Hepatic stellate cell (primary cell): ENCODE data around the gene TTN.
A peak's percentile ranks its signal among the peaks of the same experiment; 100 is the strongest.

Experiments used
- DNase-seq: peaks from one replicate; pipeline ENCODE4 v3.0.0; 2011; ENCODE audit warnings: low spot score

Gene TTN

GRCh38 chr2:178484245-178485041, 322.8 kb downstream of the TTN start:
- no peak for DNase-seq

- no peak for DNase-seq
These were observed 324.8 kb downstream of the TTN start for GRCh38 chr2:178482437-178482836.

DNA sequence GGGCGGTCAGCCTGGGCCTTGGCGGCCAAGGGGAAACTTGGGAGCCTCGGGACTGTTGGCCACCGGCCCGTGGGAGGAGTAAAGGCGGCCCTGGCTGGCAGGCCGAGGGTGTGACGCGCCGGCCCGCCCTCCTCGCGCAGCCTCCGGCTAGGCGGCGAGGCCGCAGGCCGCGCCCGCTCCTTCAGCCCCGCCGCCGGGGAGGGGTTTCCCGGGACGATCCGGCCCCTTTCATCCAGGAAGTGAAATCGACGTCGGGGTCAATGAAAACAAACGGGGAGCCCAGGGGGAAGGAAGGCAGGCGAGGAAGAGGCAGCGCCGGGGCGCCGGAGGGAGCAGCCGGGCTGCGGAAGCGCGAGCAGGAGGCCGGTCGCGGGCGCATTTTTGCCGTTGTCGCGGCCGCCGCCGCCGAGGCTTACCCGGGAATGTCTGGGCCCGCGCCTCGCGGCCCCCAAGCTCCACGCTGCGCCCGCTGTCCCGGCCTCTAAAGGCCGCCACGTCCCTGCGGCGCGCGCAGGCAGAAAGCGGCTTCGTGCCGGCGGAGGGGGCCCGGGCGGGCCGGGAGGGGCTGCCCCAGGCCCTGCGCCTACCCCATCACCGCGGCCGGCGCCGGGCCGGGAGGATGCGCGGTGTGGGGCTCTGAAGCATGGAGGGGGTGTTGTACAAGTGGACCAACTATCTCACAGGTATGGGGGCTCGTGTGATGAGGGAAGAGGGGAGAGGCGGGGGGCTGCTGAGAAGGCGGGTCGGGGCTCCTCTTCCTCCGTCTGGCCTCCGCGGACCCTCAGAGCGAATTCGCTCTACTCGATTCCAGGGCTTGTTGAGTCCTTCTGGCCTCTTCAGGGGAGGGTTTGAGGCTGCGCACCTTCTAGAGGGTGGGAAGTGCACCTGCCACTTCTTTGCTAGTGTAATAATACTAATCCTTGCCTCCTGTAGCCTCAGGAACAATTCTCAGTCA, 326.7 kb downstream of the TTN start, which contains the start of gene PLEKHA3:
Gene PLEKHA3, plus strand, starts transcription at position 231 of the 955 bp plus-strand sequence. Its CDS starts 413 bp downstream, at position 644.
- peak; percentile 94 for DNase-seq

- no peak for DNase-seq
These were observed 327.4 kb downstream of the TTN start for GRCh38 chr2:178479758-178480226.

GRCh38 chr2:178479275-178479616, 328.0 kb downstream of the TTN start:
- no peak for DNase-seq

DNA sequence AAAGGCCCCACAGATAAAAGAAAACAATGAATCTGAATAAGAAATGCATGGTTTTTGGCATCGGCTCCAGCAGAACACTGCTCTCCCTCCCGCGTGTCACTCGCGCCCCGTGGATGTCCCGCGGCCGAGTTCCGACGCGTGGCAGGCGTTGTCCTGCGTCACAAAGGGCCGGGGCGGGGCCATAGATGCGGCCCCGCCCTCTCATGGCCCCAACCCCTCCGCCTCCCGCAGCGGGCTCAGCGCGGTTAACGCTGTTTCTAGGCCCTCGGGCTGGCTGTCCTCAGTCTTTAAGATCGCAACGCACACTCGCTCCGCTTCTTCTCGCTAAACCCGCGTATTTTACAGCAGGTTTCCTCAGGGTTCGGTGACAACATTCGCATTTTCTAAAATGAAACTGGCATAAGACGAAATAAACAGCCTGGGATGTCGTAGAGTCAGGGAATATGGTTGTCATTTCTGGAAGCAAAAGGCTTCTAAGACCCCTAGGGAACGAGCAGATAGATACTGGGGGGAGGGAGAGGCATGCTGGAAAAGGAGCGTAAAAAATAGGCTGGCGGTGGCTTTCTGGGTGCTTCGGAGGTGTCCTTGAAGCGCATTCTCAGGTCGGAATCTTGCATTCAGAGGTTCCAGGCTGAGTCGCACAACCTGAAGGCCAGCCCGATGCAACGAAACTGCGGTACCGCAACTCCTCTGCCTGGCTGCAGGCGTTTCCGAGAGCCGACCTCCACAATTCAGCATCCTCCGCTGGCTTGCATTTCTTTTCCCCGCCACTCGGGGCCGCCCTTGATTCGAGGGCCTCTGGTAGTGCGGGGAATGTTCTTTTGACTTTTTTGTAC, 328.6 kb downstream of the TTN start, which contains the start of gene FKBP7:
Gene FKBP7, minus strand, starts transcription at position 162 of the 836 bp plus-strand sequence. Its CDS starts 101 bp downstream, at position 61.
- peak; percentile 78 for DNase-seq

- DNase-seq = peak; percentile 39
These were observed 329.1 kb downstream of the TTN start for GRCh38 chr2:178478130-178478438.

DNA sequence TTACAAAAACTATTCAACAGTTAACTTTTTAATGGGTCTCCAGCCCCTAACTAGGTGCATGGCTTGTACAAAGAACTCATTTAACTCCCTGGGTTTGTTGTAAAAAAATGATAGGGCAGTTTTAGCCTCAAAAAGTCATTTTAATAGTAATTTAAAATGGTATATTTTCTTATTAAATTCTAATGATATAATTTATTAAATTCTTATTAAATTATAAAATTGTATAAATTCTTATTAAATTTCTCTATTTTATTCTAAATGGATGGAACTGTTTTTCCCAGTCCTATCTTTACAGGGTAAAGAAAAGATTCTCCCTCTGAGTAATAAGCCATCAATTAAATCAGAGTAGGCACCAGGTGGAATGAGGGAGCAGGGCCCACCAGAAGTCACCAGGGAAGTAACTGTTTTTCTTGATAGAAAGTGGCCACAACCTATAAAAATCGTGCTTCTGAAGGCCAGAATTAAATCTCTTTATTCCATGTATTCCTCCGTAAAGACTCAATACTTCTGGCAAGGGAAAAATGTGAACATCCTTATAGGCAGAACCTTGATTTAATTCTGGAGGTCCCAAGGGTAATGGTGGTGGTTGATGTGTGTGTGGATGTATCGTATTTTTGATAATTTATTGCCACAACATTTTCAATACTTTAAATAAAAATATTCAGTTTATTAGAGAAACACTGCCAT, 329.6 kb downstream of the TTN start:
- DNase-seq = peak; percentile 9

DNA sequence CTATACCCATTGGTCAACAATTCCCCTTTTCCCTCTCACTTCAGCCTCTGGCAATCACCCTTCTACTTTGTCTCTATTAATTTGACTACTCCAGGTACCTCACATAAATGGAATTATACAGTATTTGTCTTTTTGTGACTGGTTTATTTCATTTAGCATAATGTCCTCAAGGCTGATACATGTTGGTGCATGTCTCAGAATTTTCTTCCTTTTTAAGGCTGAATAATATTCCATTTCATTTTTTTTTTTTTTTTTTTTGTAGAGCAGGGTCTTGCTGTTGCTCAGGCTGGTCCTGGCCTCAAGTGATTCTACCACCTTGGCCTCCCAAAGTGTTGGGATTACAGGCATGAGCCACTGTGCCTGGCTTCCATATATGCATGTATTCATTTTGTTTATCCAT, 330.7 kb downstream of the TTN start:
- DNase-seq = no peak
